Endothelial cell of umbilical vein (primary cell): Measurements from ENCODE around the gene RALGAPB. TPM values are rescaled to one million over a fixed set of nuclear protein-coding genes. Genes with fewer than 3 reads are reported as not detected.
"Not testable (repeated sequence)": the region's sequence is repeated elsewhere in the genome, so short reads cannot be mapped to it uniquely, and the experiment has no call there.

Experiments used
- BruUV-seq: library from RNA; stranded (reverse); fragments of 400-500 nt; replicated peaks from 2 replicates; lab custom pipeline; 2021; lab: Mats Ljungman, UMichigan
- CTCF ChIA-PET: fragments of 300-600, 350-600 bp; sonication (Branson Sonifier 250); formaldehyde crosslinking; loops from one replicate; lab custom pipeline; 2021; ENCODE audit warnings: antibody characterized with exemption, inconsistent platforms; lab: Charles Lee
- POLR2A ChIA-PET: fragments of 300-600, 350-600 bp; sonication (Branson Sonifier 250); formaldehyde crosslinking; loops from one replicate; lab custom pipeline; 2021; ENCODE audit warnings: antibody characterized with exemption, inconsistent platforms; lab: Charles Lee
- DNase-seq: peaks from one replicate; pipeline ENCODE4 v3.0.0-alpha.2; 2011; ENCODE audit warnings: low read depth, low spot score
- FAIRE-seq: peaks from 2 replicates; lab custom pipeline; 2011; peaks lifted over from hg19 to GRCh38; lab: Jason Lieb, UNC
- H2AFZ ChIP-seq: 2 replicates; pipeline ENCODE4 v1.6.0; 2012; ENCODE audit warnings: low read depth, low read length, control low read depth, inconsistent platforms
- H3K27ac ChIP-seq: 2 replicates; pipeline ENCODE4 v1.5.1; 2011; ENCODE audit warnings: low read depth, mild to moderate bottlenecking, control low read depth, low read length, moderate library complexity; ENCODE audit not compliant: insufficient read depth
- H3K27me3 ChIP-seq, 2 experiments: 2 replicates each; pipeline versions ENCODE4 v1.6.0 to v1.6.1; 2011; ENCODE audit warnings: low read length in 2 of 2, mixed read lengths in 1 of 2; ENCODE audit not compliant: control insufficient read depth in 2 of 2, insufficient read depth in 2 of 2
- H3K36me3 ChIP-seq, 2 experiments: 2 replicates in 1 of 2; 3 replicates in 1 of 2; pipeline ENCODE4 v1.5.1; 2011; ENCODE audit warnings: low read length in 2 of 2, mild to moderate bottlenecking in 1 of 2, moderate library complexity in 1 of 2; ENCODE audit not compliant: control insufficient read depth in 2 of 2, insufficient read depth in 2 of 2; ENCODE audit errors: extremely low read depth in 1 of 2
- H3K4me1 ChIP-seq: 3 replicates; pipeline ENCODE4 v1.5.1; 2011; ENCODE audit warnings: mild to moderate bottlenecking, low read length; ENCODE audit not compliant: control insufficient read depth, insufficient read depth; ENCODE audit errors: extremely low read depth
- H3K4me2 ChIP-seq: 2 replicates; pipeline ENCODE4 v1.6.1; 2011; ENCODE audit warnings: low read length, control low read depth, mixed read lengths; ENCODE audit not compliant: insufficient read depth
- H3K4me3 ChIP-seq, 3 experiments: fragments of 200-600 bp in 1 of 3; sonication (generic), shearing (Covaris generic) in 1 of 3; replicated peaks in 1 of 3; 2 replicates each; pipeline ENCODE4 v1.5.1; 2011 to 2016; ENCODE audit warnings: control low read depth in 3 of 3, low read length in 3 of 3, mild to moderate bottlenecking in 2 of 3, inconsistent platforms in 1 of 3, low read depth in 1 of 3, moderate library complexity in 1 of 3; ENCODE audit not compliant: insufficient read depth in 1 of 3
- H3K79me2 ChIP-seq: 2 replicates; pipeline ENCODE4 v1.6.0; 2012; ENCODE audit warnings: low read length, inconsistent platforms; ENCODE audit not compliant: control insufficient read depth, insufficient read depth
- H3K9ac ChIP-seq: replicated peaks from 2 replicates; pipeline ENCODE3; 2011; ENCODE audit warnings: low read length, control low read depth; ENCODE audit not compliant: insufficient read depth; ENCODE audit errors: extremely low read depth
- H3K9me1 ChIP-seq: replicated peaks from 3 replicates; pipeline ENCODE4 v1.6.0; 2011; ENCODE audit warnings: mild to moderate bottlenecking, low read length; ENCODE audit not compliant: control insufficient read depth, insufficient read depth; ENCODE audit errors: extremely low read depth
- H3K9me3 ChIP-seq: replicated peaks from 2 replicates; pipeline ENCODE4 v1.5.1; 2012; ENCODE audit warnings: low read length, inconsistent platforms; ENCODE audit not compliant: control insufficient read depth, insufficient read depth
- H4K20me1 ChIP-seq: replicated peaks from 2 replicates; pipeline ENCODE3; 2011; ENCODE audit warnings: mild to moderate bottlenecking, low read length; ENCODE audit not compliant: control insufficient read depth, insufficient read depth; ENCODE audit errors: extremely low read depth
- CTCF ChIP-seq, 2 donors: IDR thresholded peaks; 1 replicate in 1 of 2; 2 replicates in 1 of 2; pipeline ENCODE4 v1.5.1; 2011; ENCODE audit warnings: low read length in 2 of 2, mild to moderate bottlenecking in 2 of 2, moderate library complexity in 2 of 2, control low read depth in 1 of 2, inconsistent platforms in 1 of 2, low read depth in 1 of 2; ENCODE audit not compliant: insufficient read depth in 1 of 2; ENCODE audit errors: extremely low read depth in 1 of 2
- EZH2 ChIP-seq: IDR thresholded peaks from 2 replicates; pipeline ENCODE4 v1.6.1; 2012; ENCODE audit warnings: borderline replicate concordance, low read depth, mild to moderate bottlenecking, moderate library complexity, low read length, inconsistent platforms; ENCODE audit not compliant: severe bottlenecking
- FOS ChIP-seq: IDR thresholded peaks from 2 replicates; pipeline ENCODE4 v1.6.1; 2011; ENCODE audit warnings: mild to moderate bottlenecking, low read length, moderate library complexity, borderline replicate concordance; ENCODE audit not compliant: insufficient read depth
- MAX ChIP-seq: IDR thresholded peaks from 2 replicates; pipeline ENCODE4 v1.6.1; 2011; ENCODE audit not compliant: insufficient read depth, insufficient read length
- POLR2A ChIP-seq: IDR thresholded peaks from 2 replicates; pipeline ENCODE4 v1.6.1; 2012; ENCODE audit warnings: low read depth, mild to moderate bottlenecking, control low read depth, low read length
- POLR2AphosphoS5 ChIP-seq: IDR thresholded peaks from 2 replicates; pipeline ENCODE4 v1.6.1; 2012; ENCODE audit warnings: low read depth, mild to moderate bottlenecking, control low read depth, low read length, moderate library complexity; ENCODE audit not compliant: insufficient read depth
- dilution Hi-C: fragments of 300-500 bp; cut with MboI; formaldehyde crosslinking; loops from one replicate; pipeline ENCODE4 v1.15.0; 2019; ENCODE audit warnings: low sequenced_read_pairs; ENCODE audit not compliant: extremely low pct_ligation_motif_present
- intact Hi-C: fragments of 100-400 bp; cut with micrococcal nuclease; formaldehyde crosslinking; loops from one replicate; pipeline ENCODE4 v1.10.0; 2022
- polyA plus RNA-seq, 4 experiments: library from polyadenylated mRNA; depleted of rRNA in 3 of 4; stranded (reverse) in 3 of 4; unstranded in 1 of 4; fragments of >200 nt; gene quantifications; 2 replicates each; pipeline versions ENCODE4 v1.2.1 to v1.2.3, GENCODE V29; 2011 to 2012; ENCODE audit warnings: missing spikeins in 1 of 4
- total RNA-seq: library from RNA; stranded (reverse); gene quantifications from 2 replicates; pipeline ENCODE4 v1.2.3, GENCODE V29; 2021

The RALGAPB gene
- total and polyA plus RNA-seq, 2 donors (not counting 3 experiments of a cell fraction or from before 2014, with no cell fraction given) = 12.8 to 38.7 TPM

GRCh38 chr20:38594281-38594680 lies 121.6 kb downstream of the RALGAPB start:
- H3K4me2 ChIP-seq, H4K20me1 ChIP-seq, POLR2A ChIA-PET, H3K9me1 ChIP-seq, H2AFZ ChIP-seq, H3K9me3 ChIP-seq, dilution Hi-C loops, DNase-seq, H3K79me2 ChIP-seq, H3K4me3 ChIP-seq, H3K36me3 ChIP-seq, H3K4me1 ChIP-seq, FAIRE-seq, H3K9ac ChIP-seq, BruUV-seq, H3K27me3 ChIP-seq, CTCF ChIA-PET, intact Hi-C loops, H3K27ac ChIP-seq: not testable (repeated sequence)

GRCh38 chr20:38595886-38596285 lies 123.2 kb downstream of the RALGAPB start:
- H3K4me2 ChIP-seq, POLR2A ChIA-PET, H3K9ac ChIP-seq, H3K36me3 ChIP-seq, dilution Hi-C loops, intact Hi-C loops, H3K4me3 ChIP-seq, H4K20me1 ChIP-seq, CTCF ChIA-PET, H3K4me1 ChIP-seq, H2AFZ ChIP-seq, H3K27ac ChIP-seq, H3K9me3 ChIP-seq, FAIRE-seq, H3K9me1 ChIP-seq, DNase-seq, H3K79me2 ChIP-seq, H3K27me3 ChIP-seq, BruUV-seq: not testable (repeated sequence)

- intact Hi-C loops = no loop called here
- TF ChIP-seq POLR2AphosphoS5 = no peak
- TF ChIP-seq EZH2 = no peak
- TF ChIP-seq POLR2A = no peak
- no peak for TF ChIP-seq FOS
- no peak for TF ChIP-seq MAX
- TF ChIP-seq CTCF (IDR thresholded peaks at IDR 0.05; ENCODE audit: extremely low read depth in 1 of 2, insufficient read depth in 1 of 2, low read depth in 1 of 2, low read length in 2 of 2) = no peak
- BruUV-seq = no TSS peak
- H3K4me1 ChIP-seq = peaks cover 12% of the 10 kb centered on the region
- peaks cover 0 to 1% of the 10 kb centered on the region in 2 experiments for H3K27me3 ChIP-seq
- H3K4me2 ChIP-seq = no peak overlapping the region
- no peak for FAIRE-seq
- no peaks in the 10 kb centered on the region for H3K36me3 ChIP-seq
- CTCF ChIA-PET = no interaction called here
- no peaks in the 10 kb centered on the region for H3K9me1 ChIP-seq
- DNase-seq = no peak
- H2AFZ ChIP-seq = no peak overlapping the region
- dilution Hi-C loops = no loop called here
- no peaks in the 10 kb centered on the region for H4K20me1 ChIP-seq
- H3K9ac ChIP-seq = no peak overlapping the region
- POLR2A ChIA-PET = no interaction called here
- H3K79me2 ChIP-seq = no peaks in the 10 kb centered on the region
- no peaks in the 10 kb centered on the region for H3K9me3 ChIP-seq
- no peak overlapping the region for H3K27ac ChIP-seq
- no peak overlapping the region for H3K4me3 ChIP-seq
These were observed 126.8 kb downstream of the RALGAPB start for GRCh38 chr20:38599410-38599882.
